Hematopoietic multipotent progenitor cell treated with erythropoietin and hydrocortisone succinate and interleukin-3 and kit ligand, for 17 days (in vitro differentiated cells): ENCODE data around the gene CACNA1C.
A peak's percentile ranks its signal among the peaks of the same experiment; 100 is the strongest.

Experiments used
- DNase-seq: peaks from one replicate; pipeline ENCODE4 v3.0.0-alpha.2; 2015; ENCODE audit warnings: low spot score

Gene CACNA1C

DNA sequence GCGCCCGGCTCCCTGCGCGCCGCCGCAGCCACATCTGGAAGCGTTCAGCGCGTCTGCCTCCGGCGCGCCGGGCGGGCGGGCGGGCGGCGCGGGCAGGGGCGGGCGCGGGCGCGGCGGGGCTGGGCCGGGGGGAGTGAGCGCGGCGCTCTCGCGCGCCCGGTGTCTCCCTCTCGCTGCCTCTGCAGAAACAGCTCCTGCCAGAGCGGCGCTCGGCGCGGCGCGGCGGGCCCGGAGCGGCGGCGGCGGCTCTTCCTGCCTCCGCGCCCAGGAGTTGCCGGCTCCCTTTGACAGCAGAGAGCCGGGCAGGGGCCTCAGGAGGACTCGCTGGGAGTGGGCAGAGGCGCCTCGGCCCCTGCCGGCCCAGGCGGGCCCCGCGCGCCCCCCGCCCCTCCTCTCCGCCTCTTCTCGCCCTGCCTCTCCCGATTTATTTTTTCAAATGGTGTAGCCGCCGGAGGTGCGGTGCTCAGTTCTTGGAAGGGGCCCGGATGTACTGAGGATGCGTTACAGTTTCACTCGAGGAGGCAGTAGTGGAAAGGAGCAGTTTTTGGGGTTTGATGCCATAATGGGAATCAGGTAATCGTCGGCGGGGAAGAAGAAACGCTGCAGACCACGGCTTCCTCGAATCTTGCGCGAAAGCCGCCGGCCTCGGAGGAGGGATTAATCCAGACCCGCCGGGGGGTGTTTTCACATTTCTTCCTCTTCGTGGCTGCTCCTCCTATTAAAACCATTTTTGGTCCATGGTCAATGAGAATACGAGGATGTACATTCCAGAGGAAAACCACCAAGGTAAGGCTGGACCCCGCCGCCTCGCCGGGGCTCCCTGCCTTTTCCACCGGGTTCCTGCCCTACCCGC is at the start of gene CACNA1C:
Gene CACNA1C, plus strand, starts transcription at position 162 of the 853 bp plus-strand sequence. Its CDS starts 576 bp downstream, at position 738.
- DNase-seq, result no peak

- DNase-seq, result peak; percentile 62
These were observed 49.1 kb upstream of the CACNA1C start for GRCh38 chr12:2003676-2004112.

DNA sequence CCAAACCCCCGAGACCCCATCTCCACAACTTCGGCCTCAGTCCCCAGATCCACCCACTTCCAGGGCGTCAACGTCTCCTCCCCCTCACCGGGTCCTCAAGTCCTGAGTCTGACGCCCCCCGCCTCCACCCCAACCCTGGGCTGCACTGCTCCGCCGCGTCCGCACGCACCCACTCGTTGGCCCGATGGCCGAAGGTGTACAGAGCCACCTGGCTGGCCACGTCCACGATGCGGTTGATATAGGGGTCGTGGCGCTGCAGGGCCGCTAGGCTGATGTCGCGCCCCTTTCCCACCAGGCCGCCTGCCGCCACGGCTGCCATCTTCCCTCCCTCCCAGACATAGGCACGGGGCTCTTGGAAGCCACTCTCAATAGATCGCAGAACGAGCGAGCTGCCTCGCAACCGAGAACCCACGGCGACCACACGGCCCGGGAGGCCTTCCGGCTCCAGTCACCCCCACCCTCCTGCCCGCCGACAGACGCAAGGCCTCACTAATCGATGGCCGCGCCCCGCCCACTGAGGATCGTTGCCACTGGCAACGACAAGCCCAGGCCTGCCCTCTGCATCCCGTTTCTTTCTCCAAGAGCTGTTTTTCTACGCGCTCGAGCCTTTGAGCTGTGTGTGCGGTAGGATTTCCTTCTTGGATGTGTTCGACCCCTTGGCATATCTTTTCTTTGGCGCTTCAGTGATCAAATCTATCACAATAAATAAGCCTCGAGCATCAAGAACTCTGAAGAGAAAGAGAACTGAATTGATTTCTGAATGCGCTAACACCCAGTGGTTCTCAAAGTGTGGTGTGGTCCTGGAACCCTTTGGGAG is 48.5 kb upstream of the CACNA1C start, which contains the start of gene DCP1B:
Gene DCP1B, minus strand, starts transcription at position 345 of the 817 bp plus-strand sequence. Its CDS starts 26 bp downstream, at position 319.
- peak; percentile 96 for DNase-seq

GRCh38 chr12:2008677-2009076 is 44.1 kb upstream of the CACNA1C start:
- DNase-seq, result no peak

DNA sequence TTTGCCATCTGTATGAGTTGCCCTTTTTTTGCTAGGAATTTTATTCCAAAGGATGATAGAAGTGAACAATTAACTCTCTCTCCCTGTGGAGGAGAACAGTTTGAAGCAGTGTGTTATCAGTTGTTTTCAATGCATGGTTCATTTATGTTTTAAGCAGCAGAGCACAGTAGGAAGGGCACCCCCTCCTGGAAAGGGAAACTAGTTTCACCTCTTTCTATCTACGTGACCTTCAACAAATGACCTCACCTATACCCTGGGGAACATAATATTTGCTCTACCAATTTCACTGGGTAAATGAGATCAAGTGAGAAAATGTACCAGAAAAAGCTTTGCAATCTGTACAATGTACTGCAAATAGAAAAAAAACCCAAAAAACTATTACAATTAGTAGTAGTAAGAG is 43.2 kb upstream of the CACNA1C start:
- peak; percentile 78 for DNase-seq

- DNase-seq, result no peak
These were observed 40.9 kb upstream of the CACNA1C start for GRCh38 chr12:2011643-2012607.

GRCh38 chr12:2013086-2013485 is 39.7 kb upstream of the CACNA1C start:
- DNase-seq, result no peak

GRCh38 chr12:2013527-2014223 is 39.1 kb upstream of the CACNA1C start:
- no peak for DNase-seq

DNA sequence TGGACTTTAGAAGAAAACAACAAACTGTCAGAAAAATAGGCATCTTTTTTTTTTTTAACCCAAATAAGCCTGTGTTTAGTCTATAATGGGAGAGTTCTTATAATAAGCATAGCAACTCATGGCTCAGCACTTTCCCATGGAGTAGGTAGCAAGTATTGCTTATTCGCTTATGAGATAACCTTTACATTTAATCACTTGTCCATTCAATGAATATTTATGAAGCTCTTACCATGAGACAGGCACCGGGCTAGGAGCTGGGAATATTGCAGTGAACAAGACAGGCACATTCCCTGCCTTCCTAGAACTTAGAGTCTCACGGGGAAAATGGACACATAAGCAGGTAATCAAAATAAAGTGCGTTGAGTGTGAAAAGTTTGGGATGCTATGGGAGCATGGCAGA is 38.6 kb upstream of the CACNA1C start:
- no peak for DNase-seq

DNA sequence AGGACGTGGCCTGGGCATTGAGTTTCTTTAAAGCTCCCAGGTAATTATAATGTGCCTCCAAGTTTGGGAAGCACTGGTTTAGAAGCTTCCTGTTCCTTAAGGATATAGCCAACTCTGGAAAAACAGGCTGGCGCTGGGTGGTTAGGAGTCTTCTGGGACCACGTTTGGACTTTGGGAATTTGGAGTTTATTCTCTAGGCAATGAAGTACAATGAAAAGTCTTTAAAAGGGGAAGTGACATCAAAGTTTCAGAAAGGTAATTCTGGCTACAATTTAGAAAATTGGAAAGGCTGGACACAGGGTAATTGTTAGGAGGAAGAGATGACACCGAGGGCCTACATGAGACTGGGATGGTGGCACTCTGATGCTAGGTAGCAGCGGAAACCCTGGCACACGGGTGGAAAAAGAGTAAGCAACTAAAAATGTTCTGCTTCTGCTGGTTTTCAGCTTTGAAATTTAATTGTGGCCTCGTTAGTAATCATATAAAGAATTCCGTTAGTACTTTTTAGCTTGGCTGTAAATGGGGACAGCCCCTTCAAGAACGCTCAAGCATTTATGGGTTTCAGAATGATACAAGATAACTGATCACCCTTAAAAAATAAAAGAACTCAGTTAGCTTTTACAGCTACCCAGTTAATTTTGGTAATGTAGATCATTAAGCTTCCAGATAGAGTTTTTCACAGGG is 35.8 kb upstream of the CACNA1C start:
- DNase-seq, result no peak

DNA sequence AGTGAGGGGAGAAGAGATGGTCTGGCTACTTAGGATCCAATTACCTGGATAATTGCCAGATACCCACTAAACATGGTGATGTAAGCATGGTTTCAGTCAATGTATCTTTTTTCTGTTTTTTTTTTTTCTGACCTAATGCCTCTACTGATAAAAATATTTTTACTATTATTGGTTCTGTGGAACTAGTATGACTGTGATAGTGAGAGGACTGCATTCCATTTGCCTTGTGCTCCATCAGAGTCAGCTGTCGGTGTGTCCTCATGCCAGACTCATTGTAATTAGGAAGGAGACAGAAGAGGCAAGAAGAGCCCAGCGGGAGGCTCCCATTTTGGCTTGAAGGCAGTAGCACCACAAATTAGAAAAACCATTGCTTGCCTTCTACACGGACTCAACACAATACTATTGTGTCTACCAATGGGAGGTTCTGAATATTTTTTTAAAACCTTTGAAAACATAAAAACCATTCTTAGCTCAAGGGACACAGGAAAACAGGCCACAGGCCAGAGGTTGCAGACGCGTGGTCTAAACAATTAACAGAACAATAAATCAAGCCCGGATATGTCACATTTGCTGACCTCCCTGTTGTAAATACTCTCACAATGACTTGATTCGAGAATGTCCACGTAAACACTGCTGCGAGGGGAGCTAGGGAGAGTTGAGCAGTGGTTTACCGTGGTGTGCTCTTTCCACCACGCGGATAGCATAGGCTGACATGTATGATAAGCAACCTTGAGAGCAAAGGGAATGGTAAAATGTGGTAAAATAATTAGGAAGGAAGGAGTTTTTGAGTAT is 35.0 kb upstream of the CACNA1C start:
- DNase-seq, result no peak

- DNase-seq, result no peak
These were observed 34.4 kb upstream of the CACNA1C start for GRCh38 chr12:2018391-2018790.

DNA sequence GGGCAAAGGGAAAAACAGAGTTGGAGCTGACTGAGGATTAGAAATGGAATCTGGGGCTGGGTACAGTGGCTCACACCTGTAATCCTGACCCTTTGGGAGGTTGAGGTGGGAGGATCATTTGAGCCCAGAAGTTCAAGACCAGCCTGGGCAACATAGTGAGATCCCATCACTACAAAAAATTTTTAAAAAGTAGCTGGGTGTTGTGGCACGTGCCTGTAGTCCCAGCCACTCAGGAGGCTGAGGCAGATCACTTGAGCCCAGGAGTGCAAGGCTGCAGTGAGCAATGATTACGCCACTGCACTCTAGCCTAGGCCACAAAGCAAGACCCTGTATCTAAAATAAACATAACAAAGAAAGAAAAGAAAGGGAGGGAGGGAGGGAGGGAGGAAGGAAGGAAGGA is 33.7 kb upstream of the CACNA1C start:
- no peak for DNase-seq

DNA sequence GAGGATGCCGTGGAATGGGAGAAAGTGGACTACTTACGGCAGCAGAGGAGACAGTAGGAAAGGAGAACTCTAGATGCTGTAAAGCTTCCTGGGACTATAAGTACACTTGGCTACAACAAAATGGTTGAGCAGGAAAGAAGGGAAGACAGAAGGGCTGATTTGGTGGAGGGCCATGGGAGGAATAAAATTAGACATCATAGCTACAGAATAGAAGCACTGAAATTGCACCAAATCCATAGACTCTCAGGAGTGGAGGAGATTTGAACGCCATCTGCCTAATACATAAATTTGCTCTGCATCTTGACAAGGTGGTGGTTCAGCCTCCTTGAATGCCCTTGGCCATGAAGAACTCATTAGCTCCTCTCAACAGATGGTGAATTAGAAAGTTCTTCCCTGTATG is 32.3 kb upstream of the CACNA1C start:
- no peak for DNase-seq

DNA sequence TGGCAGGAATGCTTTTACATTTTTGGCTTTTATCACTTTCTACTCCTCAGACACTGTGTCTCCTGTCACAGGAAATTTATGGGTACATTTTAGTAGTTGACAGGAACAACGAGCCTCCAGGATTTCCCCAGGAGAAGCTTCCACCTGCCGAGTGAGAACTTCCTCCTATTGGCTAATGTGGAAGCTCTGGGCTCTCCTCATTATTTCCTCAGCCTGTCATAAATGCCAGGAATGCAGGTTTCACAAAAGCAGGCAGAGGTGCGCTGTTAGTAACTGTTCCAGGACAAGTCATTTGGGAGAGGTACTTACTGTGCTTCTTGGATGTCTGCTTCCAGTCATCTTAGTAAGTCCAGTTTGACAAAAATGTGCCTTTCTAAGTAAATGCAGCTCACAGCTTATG is 29.4 kb upstream of the CACNA1C start:
- no peak for DNase-seq

DNA sequence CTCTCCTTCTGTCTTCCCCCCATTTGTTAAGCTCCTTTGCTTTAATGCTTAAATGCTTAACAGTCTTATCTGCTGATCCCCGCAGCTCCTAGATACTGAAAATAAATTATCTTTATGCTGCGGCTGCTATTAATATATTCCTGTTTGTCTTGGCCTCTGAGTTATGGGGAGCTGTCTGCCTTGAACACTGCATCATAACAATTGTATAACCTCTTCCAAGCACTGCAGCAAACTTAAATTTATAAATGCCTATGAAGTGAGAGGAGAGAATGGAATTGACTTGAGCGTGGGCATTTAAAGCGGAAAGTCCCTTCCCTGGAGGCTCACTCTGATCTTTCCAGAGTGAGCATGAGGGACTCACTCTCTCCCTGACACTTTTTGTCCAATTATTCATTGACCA is 25.4 kb upstream of the CACNA1C start:
- no peak for DNase-seq

- peak; percentile 34 for DNase-seq
These were observed 22.9 kb upstream of the CACNA1C start for GRCh38 chr12:2029851-2030250.

DNA sequence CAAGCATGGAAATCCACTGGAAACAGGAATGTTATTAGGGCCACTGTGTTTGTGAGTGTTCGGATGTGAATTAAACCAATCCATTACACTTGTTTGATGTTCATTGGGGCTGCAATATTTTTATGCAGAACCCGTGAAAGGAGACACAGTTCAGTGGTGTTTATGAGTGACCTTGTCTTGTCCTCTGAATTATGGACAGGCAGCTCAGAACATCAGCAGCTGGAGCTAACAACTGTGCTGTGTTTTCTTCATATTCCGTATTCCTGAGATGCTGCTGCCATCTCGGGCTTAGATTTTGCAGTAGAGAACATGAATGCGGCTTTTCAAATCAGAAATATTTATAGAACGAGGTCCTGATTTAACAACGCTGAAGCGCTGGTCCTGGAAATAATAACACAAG is 20.3 kb upstream of the CACNA1C start:
- no peak for DNase-seq

DNA sequence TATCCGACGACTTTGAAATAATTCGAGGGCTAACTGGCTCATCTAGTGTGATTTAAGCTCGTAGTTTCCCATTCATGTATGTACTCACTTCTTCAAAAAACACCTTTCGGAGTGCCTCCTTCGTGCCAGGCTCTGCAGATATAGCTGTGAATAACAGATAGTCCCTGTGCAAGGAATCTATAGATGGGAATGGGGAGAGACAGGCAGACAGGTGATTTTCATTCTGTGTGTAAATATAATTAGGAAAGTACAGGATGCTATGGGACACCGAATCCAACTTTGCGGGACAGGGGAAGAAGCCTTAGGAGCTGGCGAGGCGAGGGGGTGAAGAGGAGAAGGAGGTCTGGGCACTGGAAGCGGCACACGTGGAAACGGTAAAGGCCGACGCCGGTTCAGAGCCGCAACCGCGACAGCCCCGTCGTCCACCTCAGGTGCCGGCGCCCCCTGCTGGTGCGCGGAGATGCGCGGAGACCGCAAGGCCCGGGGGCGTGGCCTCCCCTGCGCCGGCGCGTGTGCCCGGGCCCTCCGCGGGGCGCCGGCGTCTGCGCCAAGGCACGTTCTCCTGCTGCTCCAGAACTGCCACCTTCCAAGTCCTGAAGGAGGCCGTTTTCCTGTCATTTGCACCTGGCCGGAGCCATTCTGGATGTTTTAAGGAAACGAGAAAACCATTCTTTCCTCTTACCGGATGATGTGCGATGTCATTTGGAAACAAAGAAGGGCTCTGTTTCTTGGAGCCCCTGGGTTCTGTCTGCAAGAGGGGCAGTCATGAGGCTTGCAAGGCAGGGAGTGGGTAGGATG is 18.0 kb upstream of the CACNA1C start:
- DNase-seq, result peak; percentile 90
